PC-9 (cell line): ENCODE results near the gene ARHGAP18.

Source experiments
- CTCF ChIP-seq: fragments of 200-600 bp; sonication (generic); conservative IDR thresholded peaks from 2 replicates; pipeline ENCODE4 v1.6.1; 2017; ENCODE audit warnings: mixed run types, antibody characterized with exemption, mild to moderate bottlenecking, moderate library complexity
- EZH2 ChIP-seq: fragments of 200-600 bp; sonication (generic); IDR thresholded peaks from 2 replicates; pipeline ENCODE4 v1.8.0; 2017; ENCODE audit warnings: antibody characterized with exemption, low read depth

- TF ChIP-seq CTCF (no peak), EZH2 (no peak)
Measured at GRCh38 chr6:129614464-129614863, 95.5 kb downstream of the ARHGAP18 start.
